Loucy (cell line): ENCODE measurements around the gene ALKAL2.

ENCODE experiments used
- H2AFZ ChIP-seq: fragments of 200-600 bp; sonication (generic); 2 replicates; pipeline ENCODE4 v1.6.0; 2016; ENCODE audit warnings: antibody characterized with exemption, mild to moderate bottlenecking, low read length, moderate library complexity
- H3F3A ChIP-seq: fragments of 200-600 bp; 2 replicates; pipeline ENCODE4 v1.6.0; 2016; ENCODE audit warnings: antibody characterized with exemption, low read depth, mild to moderate bottlenecking
- H3K27me3 ChIP-seq: fragments of 200-600 bp; sonication (generic); 2 replicates; pipeline ENCODE4 v1.6.1; 2014; ENCODE audit warnings: low read length, mild to moderate bottlenecking; ENCODE audit not compliant: insufficient read depth, poor library complexity, severe bottlenecking
- H3K36me3 ChIP-seq: fragments of 200-600 bp; sonication (generic); 2 replicates; pipeline ENCODE4 v1.6.1; 2016; ENCODE audit warnings: low read length; ENCODE audit not compliant: insufficient read depth
- H3K4me1 ChIP-seq: fragments of 200-600 bp; sonication (generic); 2 replicates; pipeline ENCODE4 v1.5.1; 2014; ENCODE audit warnings: low read length, mild to moderate bottlenecking; ENCODE audit not compliant: insufficient read depth, poor library complexity, severe bottlenecking
- H3K4me2 ChIP-seq: fragments of 200-600 bp; sonication (generic); 2 replicates; pipeline ENCODE4 v1.6.0; 2014; ENCODE audit warnings: antibody characterized with exemption, low read length, low read depth, mild to moderate bottlenecking; ENCODE audit not compliant: poor library complexity, severe bottlenecking
- H3K4me3 ChIP-seq: fragments of 200-600 bp; sonication (generic); 2 replicates; pipeline ENCODE4 v1.5.1; 2014; ENCODE audit warnings: low read length, mild to moderate bottlenecking, mixed read lengths; ENCODE audit not compliant: poor library complexity, severe bottlenecking
- H3K79me2 ChIP-seq: fragments of 200-600 bp; sonication (generic); 2 replicates; pipeline ENCODE4 v1.6.1; 2014; ENCODE audit warnings: low read length; ENCODE audit not compliant: insufficient read depth
- H3K9ac ChIP-seq: fragments of 200-600 bp; sonication (generic); 2 replicates; pipeline ENCODE4 v1.6.0; 2014; ENCODE audit warnings: mild to moderate bottlenecking, low read depth, low read length, moderate library complexity; ENCODE audit not compliant: poor library complexity, severe bottlenecking
- H3K9me2 ChIP-seq: fragments of 200-600 bp; sonication (generic); replicated peaks from 2 replicates; pipeline ENCODE4 v1.6.1; 2016; ENCODE audit warnings: low read depth, low read length, mixed read lengths
- H3K9me3 ChIP-seq: fragments of 200-600 bp; sonication (generic); 2 replicates; pipeline ENCODE4 v1.6.1; 2014; ENCODE audit warnings: mild to moderate bottlenecking, antibody characterized with exemption, low read length, low read depth; ENCODE audit not compliant: insufficient read depth
- H4K20me1 ChIP-seq: fragments of 200-600 bp; sonication (generic); 2 replicates; pipeline ENCODE4 v1.6.0; 2014; ENCODE audit warnings: antibody characterized with exemption, low read length, mild to moderate bottlenecking; ENCODE audit not compliant: insufficient read depth, poor library complexity, severe bottlenecking
- CTCF ChIP-seq: fragments of 200-600 bp; sonication (generic); conservative IDR thresholded peaks from 2 replicates; pipeline ENCODE4 v1.5.1; 2014; ENCODE audit warnings: mild to moderate bottlenecking, antibody characterized with exemption, low read length
- EZH2phosphoT487 ChIP-seq: fragments of 200-600 bp; IDR thresholded peaks from 2 replicates; pipeline ENCODE4 v1.6.1; 2018; ENCODE audit warnings: antibody characterized with exemption, mild to moderate bottlenecking, moderate library complexity, borderline replicate concordance

The ALKAL2 gene

GRCh38 chr2:255195-255594, 32.7 kb downstream of the ALKAL2 start:
- Histone ChIP-seq H3K79me2 (no peaks in the 10 kb centered on the region), H3K36me3 (no peaks in the 10 kb centered on the region), H3K27me3 (no peaks in the 10 kb centered on the region), H3K4me2 (no peak overlapping the region), H2AFZ (no peak overlapping the region), H3K9me3 (no peaks in the 10 kb centered on the region), H3K9ac (no peak overlapping the region), H4K20me1 (no peaks in the 10 kb centered on the region), H3K4me3 (no peak overlapping the region), H3F3A (no peaks in the 10 kb centered on the region), H3K9me2 (no peaks in the 10 kb centered on the region), H3K4me1 (peaks cover 7% of the 10 kb centered on the region)
- no peak for TF ChIP-seq CTCF
- TF ChIP-seq EZH2phosphoT487, result no peak

GRCh38 chr2:254241-254640, 33.6 kb downstream of the ALKAL2 start:
- Histone ChIP-seq H3K4me3 (no peak overlapping the region), H3K36me3 (no peaks in the 10 kb centered on the region)

GRCh38 chr2:253202-253638, 34.7 kb downstream of the ALKAL2 start:
- Histone ChIP-seq H3K9me3 (no peaks in the 10 kb centered on the region), H4K20me1 (no peaks in the 10 kb centered on the region), H3K4me2 (no peak overlapping the region), H3K4me1 (peaks cover 3% of the 10 kb centered on the region), H3K36me3 (no peaks in the 10 kb centered on the region), H3K4me3 (no peak overlapping the region), H3K27me3 (no peaks in the 10 kb centered on the region), H3K79me2 (no peaks in the 10 kb centered on the region), H3K9me2 (no peaks in the 10 kb centered on the region), H3K9ac (no peak overlapping the region), H3F3A (no peaks in the 10 kb centered on the region), H2AFZ (no peak overlapping the region)
- no peak for TF ChIP-seq EZH2phosphoT487
- TF ChIP-seq CTCF, result no peak

More at GRCh38 chr2:254241-254640, 33.6 kb downstream of the ALKAL2 start:
- no peaks in the 10 kb centered on the region for H3F3A ChIP-seq
- H3K79me2 ChIP-seq, result no peaks in the 10 kb centered on the region
- TF ChIP-seq CTCF (no peak), EZH2phosphoT487 (no peak)
- H3K4me2 ChIP-seq, result no peak overlapping the region
- H3K9me2 ChIP-seq, result no peaks in the 10 kb centered on the region
- no peaks in the 10 kb centered on the region for H4K20me1 ChIP-seq
- H3K27me3 ChIP-seq, result no peaks in the 10 kb centered on the region
- peaks cover 7% of the 10 kb centered on the region for H3K4me1 ChIP-seq
- H3K9ac ChIP-seq, result no peak overlapping the region
- H2AFZ ChIP-seq, result no peak overlapping the region
- no peaks in the 10 kb centered on the region for H3K9me3 ChIP-seq
